COLO829 (cell line): ENCODE data around the gene LRP1B.

Source experiments
- DNase-seq: peaks from one replicate; pipeline ENCODE4 v3.0.0; 2012; ENCODE audit warnings: low spot score

LRP1B gene

GRCh38 chr2:142041996-142042395 lies 88.8 kb downstream of the LRP1B start:
- no peak for DNase-seq

GRCh38 chr2:142041105-142041504 lies 89.7 kb downstream of the LRP1B start:
- DNase-seq: no peak

GRCh38 chr2:142040556-142040955 lies 90.3 kb downstream of the LRP1B start:
- DNase-seq: no peak

DNA sequence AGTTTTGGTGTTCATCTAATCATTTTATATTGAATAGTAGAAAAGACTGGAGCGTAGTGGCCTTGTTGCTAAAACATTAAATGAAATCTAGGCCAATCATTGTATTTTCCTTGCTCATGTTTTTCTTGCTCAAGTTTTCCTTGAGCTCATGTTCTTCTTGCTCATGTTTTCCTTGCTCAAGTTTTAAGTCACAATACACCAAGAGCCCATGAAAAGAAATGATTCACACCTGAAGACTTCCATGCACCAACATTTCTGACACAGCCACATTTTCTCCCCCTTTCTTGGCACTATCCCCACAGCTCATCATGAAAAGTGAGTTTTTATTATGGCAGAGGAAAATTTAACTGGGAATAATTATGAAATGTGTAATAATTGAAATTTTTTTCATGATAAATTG lies 92.0 kb downstream of the LRP1B start:
- no peak for DNase-seq

- no peak for DNase-seq
These were observed 93.1 kb downstream of the LRP1B start for GRCh38 chr2:142037744-142038143.

GRCh38 chr2:142037066-142037465 lies 93.8 kb downstream of the LRP1B start:
- no peak for DNase-seq

DNA sequence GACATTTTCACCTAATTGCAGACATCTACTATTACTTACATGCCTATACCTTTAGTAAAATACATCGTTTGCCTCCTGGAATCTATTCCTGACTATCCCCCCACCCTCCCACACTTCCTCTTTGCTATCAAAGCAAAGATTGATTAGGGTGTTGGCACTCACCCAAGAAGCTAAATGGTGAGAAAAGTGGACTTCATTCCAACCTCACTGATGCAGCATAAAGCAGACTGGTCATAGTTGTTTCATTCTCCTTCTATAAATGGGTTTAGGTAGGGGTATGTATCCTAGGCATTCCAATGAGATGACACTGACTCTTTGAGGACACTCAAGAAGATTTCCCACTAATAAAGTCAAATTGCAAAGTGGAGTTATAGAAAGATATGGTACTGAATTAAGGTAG lies 97.4 kb downstream of the LRP1B start:
- DNase-seq: no peak

DNA sequence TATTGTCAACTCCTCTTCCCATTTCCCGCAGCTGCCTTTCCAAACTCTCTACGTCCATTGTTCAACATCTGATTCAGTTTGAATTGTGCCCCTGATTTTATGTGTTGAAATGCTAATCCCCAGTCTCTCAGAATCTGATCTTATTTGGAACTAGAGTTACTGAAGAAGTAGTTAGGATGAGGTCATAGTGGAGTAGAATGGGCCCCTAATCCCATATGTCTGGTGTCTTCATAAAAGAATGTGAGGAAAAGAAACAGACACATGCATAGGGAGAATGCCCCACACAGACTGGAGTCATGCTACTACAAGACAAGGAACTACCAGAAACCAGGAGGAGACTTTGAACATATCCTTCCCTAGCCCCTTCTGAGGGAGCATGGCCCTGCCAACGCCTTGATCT lies 99.2 kb downstream of the LRP1B start:
- no peak for DNase-seq

- DNase-seq: no peak
These were observed 100.1 kb downstream of the LRP1B start for GRCh38 chr2:142030735-142031134.

- DNase-seq: no peak
These were observed 100.8 kb downstream of the LRP1B start for GRCh38 chr2:142029974-142030373.

DNA sequence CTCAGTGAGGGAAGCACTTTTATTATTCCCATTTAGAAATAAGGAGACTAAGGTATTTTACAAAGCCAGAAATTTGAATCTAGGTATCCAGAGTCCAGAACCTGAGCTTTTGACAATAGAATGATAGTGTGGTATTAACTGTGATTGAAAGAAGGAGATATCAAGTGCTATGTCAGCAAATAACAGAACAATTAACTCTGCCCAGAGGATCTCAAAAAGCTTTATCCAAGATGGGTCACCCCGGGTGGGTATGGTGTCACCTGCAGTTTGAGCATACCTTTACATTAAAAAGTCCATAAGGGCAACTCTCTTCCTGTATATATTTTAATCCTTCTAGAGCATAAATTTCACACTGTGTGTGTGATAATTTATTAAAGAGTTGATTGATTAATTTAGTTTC lies 105.4 kb downstream of the LRP1B start:
- no peak for DNase-seq

- no peak for DNase-seq
These were observed 110.4 kb downstream of the LRP1B start for GRCh38 chr2:142020368-142020767.

DNA sequence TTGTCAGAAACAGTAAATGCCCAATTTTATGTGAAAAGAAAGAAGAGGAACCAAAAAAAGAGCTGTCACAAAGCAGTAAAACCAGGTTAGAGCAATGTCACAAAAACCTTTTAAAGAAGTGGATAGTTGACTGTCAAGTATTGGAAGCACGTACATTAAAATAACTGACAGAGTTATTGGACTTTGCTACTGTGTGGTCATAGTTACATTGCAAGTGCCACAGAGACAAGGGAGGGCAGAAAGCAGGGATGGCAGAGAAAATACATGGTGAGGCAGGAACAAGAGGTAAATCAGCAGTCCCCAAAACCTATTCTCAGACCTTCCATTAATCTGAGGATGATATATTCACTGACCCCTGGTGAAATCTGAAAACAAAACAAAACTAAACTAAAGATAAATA lies 116.3 kb downstream of the LRP1B start:
- no peak for DNase-seq

DNA sequence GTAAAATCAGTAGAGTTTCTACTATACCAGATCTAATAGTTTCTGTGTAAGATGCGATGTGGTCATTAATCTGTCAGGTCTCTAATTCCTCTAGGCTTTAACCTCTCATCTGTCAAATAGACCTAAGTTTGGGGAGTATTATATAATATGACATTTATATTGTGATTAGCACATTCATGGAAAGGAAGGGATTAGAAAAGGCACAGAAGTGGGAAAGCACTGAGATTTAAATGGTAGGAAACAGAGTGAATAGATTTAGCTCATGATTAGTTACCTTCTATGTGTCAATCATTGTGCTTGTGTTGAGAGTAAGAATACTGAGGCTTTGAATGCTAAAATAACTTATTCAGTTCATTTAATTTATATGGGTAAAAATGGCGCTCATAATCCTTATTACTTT lies 118.0 kb downstream of the LRP1B start:
- DNase-seq: no peak

DNA sequence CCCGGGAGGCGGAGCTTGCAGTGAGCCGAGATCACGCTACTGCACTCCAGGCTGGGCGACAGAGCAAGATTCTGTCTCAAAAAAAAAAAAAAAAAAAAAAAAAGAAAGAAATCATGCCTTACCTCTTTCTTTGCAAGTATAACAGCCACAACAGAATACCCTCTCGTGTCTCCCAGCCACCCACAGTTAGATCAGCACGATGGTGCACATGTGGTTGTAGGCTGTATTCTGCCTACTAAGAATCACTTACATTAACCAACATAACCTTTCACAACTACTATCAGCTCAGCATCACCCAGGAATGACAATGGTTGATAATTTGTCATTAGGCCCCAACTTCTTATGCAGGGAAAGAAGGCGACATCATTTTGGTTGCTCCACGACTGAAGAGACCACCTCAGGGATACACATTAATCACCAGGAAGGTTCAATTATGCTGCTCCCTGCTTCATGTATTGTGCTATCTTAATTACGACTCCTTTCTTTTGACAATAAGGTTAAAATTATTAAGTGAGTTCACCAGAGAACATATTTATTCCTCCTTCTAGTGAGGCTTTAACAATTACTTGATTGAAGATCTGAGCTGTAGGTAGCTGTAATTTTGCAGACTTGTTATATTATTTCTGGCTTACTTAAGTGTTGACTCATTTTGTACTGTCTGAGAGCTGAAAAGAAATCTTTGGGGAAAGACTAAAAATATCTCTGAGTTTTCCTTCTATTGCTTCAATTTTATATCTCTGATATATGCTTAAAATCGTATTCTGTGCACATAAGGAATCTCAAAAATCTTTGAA lies 120.1 kb downstream of the LRP1B start:
- no peak for DNase-seq

DNA sequence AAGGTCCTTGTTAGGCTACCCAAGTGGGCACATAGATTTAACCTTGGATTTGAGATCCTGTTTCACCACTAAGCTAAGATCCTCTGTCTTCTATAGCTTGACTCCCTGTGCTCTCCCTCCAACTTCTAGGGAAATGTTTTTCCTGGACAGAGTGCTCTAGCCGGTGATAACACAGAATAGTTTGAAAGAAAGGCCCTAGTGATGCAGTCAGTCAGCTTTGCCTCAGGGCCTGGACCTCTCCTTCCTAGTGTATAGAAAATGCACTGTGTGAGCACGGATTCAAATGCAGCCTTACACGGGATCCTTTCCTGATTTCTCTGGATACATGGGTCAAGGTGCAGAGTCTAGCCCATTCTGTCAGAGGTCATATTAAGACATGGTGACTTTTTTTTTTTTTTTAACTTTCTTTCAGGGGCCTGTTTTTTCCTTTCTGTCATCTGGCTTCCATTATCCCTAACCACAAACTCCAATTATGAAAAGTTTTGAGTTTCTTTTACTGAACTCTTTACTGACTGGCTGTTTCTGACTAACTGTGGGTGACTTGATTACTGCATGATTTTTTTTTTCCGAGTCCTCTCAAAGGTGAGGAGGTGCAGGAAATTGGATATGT lies 122.6 kb downstream of the LRP1B start:
- DNase-seq: no peak

- no peak for DNase-seq
These were observed 136.8 kb downstream of the LRP1B start for GRCh38 chr2:141994066-141994465.

DNA sequence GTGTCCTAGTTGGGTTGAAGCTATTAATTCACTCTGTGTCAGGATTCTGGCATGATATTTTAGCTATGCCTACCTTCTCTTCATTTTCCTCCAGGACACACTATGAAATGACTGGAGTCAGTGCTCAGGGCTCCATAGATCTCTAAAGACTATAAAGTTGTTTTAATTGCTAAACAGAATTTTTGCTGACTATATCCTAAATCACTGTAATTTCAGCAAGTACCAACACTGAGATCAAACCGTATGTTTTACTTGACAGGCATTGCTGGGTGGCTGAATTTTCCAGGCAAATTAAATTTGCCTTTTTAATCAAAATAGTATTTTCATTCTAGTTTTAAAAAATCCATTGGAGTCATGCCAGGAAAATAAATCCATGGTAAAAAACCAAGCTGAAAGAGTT lies 138.1 kb downstream of the LRP1B start:
- no peak for DNase-seq

DNA sequence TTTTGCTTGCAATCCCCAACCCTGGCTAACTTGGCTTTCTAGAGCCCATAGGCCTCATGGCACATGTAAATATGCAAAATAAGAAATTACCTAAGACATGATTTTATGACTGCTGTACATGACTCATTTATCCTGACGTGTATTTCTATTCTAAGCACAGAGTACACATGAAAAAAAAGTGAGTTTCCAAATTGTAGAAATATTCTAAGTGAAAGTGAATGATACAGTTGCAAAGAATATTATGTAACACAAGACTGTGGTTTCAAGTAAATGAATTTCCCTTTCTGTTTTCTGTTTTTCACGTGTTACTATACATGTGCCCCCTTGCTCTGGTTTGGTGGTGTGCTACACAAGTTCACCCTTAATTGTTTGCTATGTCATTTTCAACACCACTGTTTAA lies 162.4 kb downstream of the LRP1B start:
- DNase-seq: no peak

GRCh38 chr2:141967980-141968379 lies 162.8 kb downstream of the LRP1B start:
- DNase-seq: no peak

DNA sequence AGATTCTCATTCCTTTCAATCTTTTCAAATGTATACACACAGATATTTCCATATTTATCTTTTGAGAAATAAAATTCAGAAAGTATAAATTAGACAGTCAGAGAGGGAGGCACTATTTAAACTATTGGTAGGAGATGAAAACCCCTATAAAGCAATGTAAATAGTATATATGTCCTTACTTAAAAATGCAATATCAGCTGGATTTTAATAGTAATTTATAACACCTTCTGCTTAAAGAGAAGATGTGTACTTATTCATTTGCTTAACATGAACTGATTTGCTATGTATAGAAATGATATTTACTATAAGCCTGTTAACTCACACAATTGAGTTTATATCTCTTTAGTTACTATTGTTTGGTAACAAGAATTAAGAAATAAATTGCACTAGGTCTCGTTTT lies 163.3 kb downstream of the LRP1B start:
- no peak for DNase-seq

DNA sequence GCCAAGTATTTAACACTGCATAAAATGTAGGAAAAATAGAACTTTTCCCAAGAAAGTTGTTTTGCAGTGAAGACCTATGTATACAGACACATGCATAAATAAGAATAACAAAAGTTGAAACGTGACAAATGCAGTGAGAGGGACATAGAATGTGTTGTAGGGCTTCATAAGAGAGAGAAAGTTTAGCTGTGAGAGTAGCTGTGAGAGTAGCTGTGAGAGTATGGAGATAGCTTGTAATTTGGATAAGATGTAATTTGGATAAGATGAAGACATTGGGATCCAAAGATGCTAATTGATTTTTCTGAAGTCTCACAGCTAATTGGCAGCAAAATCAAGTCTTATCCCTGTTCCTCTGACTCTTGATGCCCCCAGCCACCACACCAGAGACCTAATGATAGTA lies 170.9 kb downstream of the LRP1B start:
- DNase-seq: no peak

GRCh38 chr2:141959016-141959415 lies 171.8 kb downstream of the LRP1B start:
- DNase-seq: no peak

GRCh38 chr2:141957827-141958450 lies 172.9 kb downstream of the LRP1B start:
- DNase-seq: no peak
